GM19025 (cell line): ENCODE measurements around the gene DPP6.

Experiments
- ATAC-seq: cut with Tn5 transposase; IDR thresholded peaks from one replicate; pipeline ENCODE4 v1.9.1; 2021; ENCODE audit warnings: mild to moderate bottlenecking, low read depth, moderate library complexity; ENCODE audit not compliant: unreplicated experiment

Gene DPP6

DNA sequence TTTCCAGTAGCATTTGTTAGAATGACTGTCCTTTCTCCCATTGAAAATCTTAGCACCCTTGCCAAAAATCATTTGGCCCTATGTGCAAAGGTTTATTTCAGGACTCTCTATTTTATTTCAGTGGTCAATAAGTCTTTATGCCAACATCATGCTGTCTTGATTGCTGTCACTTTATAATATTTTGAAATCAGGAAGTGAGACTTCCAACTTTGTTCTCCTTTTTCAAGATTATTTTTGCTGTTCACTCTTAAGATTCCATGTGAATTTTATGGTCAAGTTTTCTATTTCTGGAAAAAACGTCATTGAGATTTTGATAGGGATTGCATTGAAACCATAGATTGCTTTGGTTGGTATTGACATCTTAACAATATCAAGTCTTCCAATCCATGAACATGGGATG is 885.6 kb downstream of the DPP6 start:
- no peak for ATAC-seq

- no peak for ATAC-seq
Measured at GRCh38 chr7:154942691-154943090, 890.5 kb downstream of the DPP6 start.
